Activated gamma-delta T cell treated with anti-CD3 and anti-CD28 coated beads, Interleukin-2, amount 50 U/mL, for 16 hours (primary cell): ENCODE data around the gene TBPL1.

ENCODE experiments used
- DNase-seq: peaks from one replicate; pipeline ENCODE4 v3.0.0-alpha.2; 2020; ENCODE audit warnings: low read depth

Gene TBPL1

DNA sequence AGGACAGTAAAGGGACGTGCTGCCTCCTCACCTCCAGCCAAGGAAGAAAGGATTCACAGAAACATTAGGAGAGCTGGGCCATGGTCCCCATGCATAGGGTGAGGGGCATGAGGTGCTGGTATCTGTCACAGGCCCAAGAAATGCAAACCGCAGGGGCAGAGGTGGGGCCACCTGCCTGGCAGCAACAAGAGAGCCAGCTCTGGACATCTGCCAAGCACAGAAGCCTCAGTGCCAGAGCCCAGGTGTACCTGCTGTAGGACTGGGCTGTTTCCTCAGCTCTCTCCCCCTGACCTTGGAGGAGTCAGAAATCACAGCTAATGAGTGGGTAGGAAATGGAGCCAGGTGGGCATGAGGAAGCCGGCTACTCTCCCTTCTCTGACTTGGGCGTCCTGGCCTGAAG is 54.1 kb downstream of the TBPL1 start:
- DNase-seq = no peak

DNA sequence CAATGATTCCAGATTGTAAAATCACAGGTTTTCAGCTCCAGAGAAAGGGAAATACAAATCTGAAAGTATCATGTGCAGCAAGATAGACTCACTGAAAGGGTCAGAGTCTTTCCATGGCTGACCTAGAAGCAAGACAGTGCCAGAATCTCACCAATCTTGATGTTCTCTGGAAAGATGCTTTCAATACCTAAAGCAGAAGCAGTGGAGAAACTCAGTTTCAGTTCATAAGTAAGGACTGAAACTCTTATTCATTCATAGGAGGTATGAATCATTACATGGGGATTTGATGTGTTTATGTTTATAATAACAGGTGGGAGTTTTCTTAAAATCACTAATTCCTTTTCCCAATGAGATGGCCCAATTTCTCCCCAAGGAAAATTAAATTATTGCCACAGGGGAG is 56.9 kb downstream of the TBPL1 start:
- no peak for DNase-seq

DNA sequence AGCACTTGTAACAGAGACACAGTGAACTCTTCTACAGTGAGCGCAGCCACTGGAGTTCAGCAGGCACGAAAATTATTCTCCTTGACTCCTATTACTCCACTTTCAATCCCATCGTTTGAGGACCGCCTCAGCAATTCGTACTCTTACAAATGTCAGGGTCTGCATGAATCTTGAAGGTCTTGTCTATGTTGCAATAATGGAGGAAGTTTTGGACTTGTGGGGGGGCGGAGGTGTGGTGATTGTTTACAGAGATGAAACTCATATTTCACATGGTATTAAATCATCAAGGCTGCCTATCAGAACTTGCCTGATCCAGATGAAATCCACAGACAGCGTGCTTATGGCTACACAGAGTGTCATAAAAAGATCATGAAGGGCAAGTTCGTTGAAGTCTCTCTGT is 57.4 kb downstream of the TBPL1 start:
- DNase-seq = no peak

DNA sequence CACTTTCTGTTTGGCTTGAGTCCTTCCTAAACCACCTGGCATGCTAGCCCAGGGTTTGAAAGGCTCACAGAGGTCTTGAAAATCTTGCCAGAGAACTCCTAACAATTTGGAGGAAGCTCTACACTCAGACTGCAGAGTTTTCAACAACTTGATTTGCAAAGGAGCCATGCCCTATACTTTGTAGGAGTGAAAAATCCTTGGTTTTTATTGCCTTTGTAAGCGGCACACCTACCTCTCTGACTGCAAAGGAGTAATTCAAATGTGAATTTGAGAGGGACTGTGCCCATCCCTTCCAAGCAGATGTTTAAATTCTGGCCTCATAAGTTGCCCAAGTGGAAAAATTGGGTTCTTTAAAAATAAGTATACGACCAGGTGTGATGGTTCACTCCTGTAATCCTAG is 58.0 kb downstream of the TBPL1 start:
- no peak for DNase-seq

DNA sequence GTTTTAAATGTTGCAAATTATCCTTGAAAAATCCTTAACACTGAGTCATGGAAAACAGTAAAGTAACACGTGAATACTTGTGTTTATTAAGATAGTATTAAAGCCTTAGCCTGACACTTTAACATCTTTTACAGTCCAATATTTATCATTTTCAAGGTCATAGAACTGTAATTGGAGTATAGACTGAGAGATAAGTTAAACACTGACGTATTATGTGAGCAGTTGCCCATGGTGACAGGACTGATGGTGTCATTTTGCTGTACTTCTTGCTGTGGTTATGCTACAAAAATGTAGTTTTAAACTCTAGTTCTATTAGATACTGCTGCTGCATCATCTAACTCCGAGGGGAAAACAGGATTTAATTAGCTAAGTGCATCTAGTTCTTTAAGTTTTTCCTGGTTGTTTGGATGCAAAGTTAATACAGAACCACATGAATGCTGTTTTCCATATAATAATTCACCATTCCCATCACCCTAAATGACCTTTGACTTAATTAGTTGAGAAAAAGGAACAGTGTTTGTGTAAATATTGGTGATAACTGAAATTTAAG is 61.6 kb downstream of the TBPL1 start:
- DNase-seq = no peak

DNA sequence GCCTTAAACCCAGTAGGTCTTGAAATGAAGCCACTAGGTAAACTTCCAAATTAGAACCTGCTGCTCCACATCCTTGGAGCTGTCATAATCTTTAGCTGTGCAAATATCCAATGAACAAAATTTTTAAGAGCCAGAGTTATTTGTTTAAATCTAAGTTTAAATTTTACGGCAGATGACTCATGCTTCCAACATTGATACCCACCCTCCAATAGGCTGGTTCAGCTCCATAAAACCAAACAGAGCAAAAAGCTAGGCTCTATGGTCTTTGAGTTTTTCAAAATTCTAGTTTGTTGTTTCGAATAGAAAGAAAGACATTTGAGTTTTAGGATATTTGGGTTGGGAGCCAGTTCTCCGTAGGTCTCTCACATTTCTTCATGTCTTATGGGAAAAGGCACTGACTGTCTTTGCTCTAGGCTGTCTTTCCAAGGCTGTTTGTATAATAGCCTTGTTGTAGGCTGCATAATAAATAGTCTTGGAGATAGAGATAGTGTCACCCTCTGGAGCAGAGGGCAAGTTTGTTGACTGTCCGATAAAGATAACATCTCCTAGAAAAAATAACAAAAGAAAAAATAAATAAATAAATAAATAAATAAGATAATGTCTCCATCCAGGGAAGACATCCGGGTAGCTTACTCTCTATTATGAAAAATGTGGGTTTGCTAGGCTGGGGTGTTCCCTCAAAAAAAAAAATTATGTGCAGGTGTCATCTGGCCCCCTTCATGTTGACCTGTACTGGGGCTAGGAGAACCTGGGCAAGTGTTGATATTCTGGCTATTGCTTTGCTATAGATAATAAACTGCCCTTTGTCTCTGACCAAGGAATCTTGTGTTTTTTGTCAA is 62.9 kb downstream of the TBPL1 start:
- DNase-seq = no peak

DNA sequence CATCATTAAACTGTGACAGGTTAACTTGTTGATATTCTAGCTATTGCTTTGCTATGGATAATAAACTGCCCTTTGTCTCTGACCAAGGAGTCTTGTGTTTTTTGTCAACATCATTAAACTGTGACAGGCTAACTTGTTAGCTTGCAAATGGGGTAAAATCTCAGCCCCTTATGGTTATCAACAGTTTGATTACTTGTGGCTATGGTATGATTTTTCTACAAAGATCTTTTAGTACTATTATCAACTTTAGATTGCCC is 63.5 kb downstream of the TBPL1 start:
- DNase-seq = no peak

DNA sequence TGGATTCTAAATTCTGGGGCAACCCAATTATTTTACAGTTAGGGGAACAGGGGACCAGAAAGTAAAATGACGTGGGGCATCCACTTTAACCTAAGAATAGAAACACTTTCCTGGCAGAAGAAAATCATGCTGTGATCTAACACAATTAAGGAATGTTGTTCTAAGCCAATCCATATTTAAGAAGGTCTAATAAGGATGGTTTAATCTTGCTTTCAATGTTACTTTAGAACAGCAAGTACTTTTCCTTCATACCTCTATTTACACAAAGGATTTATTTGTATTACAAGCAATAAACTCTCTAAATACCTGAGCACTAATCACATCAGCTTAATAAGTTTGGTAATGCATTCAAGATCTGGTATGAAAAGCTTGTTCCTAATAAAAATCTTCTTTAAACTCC is 67.0 kb downstream of the TBPL1 start:
- DNase-seq = no peak

DNA sequence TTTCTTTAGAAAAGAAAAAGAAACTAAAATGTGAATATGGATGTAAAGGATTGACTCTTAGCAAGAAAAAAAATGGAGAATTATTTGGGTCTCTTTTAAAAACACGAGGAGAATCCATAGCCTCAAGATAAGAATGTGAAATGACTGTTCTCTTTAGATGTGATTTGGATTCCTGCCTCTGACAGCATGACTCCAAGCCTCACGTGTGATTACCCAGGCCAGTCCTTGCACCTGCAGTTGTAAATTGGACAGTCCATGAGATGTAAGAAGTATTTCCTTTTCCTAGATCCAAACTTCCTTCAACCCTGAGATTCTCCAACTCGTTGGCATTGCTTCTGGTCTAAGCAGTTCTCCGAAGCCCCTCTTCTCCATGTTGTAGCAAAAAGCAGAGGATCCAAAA is 67.5 kb downstream of the TBPL1 start:
- no peak for DNase-seq

DNA sequence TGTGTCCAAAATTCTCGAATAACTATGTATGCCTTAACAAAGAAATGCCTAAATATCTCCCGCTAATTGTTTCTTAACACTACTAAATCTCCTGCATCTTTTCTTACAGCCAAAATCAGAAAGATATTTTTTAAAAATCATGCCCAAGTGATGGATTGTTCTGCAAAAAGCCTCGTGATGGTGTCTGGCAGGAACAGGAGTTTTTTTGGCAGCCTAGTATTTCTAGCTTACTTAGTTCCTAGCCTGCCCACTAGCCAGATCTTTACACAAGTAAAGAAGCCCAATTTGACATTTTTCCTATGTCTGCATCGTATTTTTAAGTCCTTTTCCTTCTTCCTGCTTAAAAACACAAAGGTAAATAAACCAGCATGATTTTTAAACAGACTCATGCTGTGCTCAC is 67.9 kb downstream of the TBPL1 start:
- no peak for DNase-seq

DNA sequence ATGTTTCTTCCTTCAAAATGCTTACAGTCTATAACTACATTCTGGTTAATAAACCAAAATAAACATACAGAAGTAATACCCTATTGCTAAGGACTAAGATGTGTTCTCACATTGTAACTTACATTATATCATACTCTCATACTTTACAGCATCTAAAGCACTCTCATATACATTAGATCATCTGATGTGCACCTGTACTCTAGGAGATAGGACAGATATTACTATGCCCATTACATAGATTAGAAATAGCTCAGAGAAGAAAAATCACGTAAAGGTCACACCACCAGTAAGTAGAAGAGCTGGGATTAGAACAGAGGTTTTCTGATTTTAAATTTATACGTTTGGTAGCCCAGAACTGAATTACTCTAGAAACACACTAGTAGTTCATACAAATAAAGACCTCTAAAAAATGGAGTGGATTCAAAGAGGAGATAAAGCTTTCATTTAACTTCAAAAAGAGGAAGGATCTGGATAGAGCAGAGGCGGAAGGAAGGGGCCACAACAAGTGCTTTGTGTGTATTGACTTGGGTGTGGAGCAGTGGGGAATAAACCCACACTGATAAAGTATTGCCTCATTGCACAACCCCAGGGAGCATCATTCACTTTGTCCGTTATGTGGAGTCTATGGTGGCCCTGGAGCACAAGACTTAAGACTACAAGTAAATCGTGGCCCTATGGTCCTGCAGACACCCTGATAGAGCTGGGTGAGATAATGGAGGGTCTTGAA is 68.5 kb downstream of the TBPL1 start:
- DNase-seq = no peak

DNA sequence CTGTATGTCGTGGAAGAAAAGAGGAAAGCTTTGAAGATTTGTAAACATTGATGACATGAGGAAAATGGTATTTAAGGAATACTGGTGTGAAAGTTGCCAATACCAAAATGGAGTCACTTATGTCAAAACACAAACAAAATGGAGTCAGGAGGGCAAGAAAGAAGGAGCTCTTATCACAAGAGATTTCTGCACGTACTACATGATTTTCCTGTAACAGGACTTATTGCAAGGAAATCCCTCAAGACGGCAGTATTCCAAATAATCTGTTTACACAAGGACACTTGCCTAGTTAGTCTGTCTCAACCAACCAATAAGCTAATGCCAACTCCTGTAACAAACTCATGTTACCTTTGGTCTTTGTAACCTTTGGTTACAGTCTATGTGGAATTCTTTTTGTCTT is 69.6 kb downstream of the TBPL1 start:
- DNase-seq = no peak

DNA sequence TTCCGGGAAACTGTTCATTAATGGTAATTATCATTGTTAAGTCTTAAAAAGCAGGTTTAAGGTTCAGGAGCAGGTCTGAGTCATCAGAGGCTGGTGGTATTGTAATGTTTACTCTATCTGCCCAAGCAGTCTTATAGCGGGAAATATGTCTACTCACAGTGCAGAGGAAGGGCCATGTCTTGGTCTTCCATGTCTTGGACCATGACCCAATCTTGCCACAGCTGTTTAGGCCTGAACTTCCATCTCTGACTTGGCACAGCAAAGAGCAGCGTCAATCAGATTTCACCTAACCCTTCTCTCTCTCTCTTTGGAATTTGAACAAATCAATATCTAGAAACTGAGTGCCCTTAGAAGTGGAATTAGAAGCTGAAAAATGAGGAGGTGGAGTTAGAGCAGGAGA is 73.6 kb downstream of the TBPL1 start:
- no peak for DNase-seq

DNA sequence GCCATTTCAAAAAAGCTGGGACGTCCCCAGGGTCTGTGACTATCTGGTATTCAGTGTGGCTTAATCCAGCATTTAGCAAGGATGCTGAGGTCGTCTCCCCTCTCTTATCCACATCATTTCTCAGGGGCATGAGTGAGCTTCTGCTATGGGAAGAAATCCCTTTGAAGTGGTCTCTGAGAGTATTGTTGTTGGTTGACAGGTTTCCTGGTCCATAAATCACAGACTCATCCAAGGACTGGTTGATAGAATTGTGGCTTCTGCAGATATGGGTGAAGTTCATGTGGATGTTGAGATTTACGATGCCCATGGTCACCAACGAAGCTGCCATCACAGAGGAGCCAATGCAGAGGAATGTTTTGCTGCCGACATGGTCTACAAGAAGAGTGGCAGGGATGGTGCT is 75.4 kb downstream of the TBPL1 start:
- DNase-seq = no peak

DNA sequence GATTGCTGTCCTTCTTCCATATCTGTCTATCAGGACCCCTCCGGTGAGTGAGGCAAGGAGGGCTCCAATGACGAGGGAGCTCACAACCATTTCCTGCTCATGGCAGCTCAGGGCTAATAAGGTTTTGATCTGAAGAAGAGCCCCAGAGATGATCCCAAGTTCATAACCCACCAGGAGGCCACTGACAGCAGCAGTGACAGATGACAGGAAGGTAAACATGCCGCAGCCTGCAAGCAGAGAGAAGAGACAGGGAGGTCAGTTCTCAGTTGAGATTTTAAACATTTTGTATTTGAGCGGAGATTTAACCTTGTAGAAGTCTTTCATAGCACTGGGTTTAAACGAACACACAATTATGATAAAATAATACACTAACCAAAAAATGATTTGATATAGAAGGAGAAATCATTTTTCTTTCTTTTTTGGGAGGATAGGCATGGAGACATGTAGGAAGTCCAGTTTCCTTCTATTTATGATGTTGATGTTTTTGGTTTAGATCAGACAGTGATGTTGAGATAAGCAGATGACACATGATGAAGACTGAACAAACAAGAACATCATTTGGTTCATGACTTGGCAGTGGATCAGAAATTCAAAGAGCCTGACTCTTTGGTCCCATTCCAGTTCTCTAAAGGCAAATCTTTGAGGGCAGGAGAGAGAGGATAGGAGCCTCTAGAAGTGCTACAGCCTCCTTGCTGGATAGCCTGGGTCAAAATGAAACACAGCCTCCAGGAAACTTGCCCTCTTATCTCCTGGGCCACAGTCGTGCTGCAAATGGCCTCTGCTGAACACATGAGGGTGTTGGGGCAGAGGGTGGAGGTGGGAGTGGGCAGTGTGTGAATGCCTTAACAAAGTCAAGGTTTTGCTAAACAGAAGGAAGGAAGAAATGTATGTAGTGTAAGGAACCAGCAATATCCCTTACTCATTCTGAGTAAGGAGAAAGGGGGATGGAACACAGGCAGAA is 76.8 kb downstream of the TBPL1 start:
- DNase-seq = no peak

DNA sequence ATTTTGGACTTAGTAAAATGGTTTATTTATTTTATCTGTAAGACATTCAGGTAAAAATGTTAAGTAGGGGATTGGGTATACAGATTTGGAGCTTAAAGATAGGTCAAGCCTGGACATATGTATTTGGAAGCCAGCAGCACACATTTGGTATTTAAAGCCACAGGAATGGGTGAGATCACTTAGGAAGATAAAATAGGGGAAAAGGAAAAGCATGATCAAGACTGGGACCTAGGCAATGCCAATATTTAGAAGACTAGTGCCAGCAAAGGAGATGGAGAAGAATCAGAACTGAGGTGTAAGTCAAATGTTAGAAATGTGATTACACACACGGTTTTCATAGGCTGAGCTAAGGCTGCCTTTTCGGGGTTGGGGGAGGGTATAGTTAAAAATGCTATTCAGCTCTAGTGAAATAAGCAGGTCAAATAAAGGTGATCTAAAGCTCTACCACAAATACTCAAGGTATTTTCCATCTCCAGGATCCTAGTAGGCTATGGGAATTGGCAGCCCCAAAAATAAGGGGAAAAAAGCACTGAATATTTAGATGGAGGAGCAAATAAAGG is 78.8 kb downstream of the TBPL1 start:
- DNase-seq = no peak

DNA sequence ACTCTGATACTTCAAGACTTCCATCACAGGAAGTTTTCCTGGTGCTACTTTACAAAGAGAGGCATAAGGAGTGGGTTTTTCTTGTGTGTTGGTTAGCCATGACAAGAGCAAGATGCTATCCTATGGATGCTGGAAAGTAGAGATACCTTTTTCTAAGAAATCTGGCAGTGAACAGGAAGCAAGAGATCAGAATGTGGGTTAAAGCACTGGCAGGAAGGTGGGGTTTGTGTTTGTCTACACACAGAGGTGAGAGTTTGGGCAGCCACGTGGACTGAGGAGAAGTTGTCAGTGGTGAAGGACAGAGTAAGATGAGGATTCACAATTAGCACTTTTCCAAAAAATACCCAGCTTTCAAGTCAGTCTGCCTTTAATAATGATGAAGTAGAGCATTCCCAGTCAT is 81.5 kb downstream of the TBPL1 start:
- DNase-seq = no peak

DNA sequence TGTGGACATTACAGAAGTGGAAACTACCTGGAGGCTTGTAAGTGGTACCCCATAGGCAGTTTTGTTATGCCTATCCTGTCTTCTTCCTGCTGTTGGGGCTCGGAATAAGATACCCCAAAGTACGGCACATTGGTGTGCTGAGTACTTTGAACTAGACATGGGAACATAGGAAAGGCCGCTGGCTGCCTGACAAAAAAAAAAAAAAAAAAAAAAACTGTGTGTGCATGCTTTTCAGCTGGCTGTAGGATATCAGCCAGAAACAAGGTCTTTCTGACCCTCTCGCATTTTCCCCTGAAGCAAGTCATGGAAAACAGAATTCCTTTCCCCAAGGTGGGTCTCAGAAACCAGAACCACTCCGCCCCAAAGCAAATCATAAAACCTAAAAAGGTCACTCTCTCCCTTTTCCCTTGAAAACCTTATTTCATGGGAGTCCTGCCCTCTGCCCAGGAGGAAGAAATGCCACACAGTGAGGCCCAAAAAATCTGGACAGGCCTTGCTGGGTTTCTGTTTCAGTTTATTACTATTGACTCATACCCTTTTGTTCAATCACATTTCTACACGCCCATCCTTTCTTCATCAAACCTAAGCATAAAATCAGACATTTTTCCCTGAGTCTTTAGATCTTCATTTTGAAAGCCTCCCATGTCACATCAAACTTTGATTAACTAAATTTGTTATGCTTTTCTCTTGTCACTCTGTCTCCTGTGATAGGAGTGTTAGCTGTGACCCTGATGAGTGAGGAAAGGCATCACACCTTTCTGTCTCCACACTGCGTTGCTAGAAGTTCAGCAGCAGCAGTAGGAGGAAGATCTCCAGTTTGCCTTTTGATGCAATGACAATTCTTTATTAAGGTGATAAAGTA is 82.2 kb downstream of the TBPL1 start:
- DNase-seq = no peak

DNA sequence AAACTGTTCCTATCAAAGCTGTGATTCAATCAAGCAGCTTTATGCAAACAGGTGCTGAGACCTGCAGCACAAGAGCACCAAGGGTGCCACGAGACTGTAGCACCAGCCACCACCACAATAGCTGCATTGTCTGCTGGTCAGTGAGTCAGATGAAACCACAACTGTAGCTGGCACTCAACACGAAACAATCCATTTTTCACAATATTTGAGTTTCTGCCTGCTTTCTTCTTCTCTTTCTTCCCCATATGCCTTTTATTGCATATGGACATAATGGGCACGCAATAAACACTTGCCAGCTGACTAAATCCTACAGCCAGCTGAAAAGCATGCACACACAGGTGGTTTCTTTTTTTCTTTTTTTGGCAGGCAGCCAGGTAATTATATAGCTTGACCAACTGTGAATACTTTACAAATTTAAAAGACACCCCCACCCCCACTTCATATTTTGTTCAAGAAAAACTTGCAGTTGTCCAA is 82.8 kb downstream of the TBPL1 start:
- DNase-seq = no peak

DNA sequence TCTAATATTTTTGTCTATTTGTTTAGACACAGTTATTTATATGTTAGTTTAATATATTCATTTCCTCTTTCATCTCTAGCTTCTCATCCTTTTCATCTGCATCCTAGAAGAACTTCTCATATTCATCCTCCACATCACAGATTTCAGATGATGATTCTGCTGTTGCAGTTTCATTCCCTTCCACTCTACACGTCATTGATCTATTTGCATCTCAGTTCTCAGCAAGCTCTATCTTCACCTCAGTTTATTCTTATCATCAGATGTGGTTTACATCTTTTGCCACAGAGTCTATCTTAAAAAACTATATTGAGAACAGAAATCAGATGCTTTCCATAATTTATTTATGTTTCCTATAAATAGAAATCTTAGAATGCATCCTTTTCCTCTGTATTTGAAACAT is 86.1 kb downstream of the TBPL1 start:
- DNase-seq = no peak
